H1 (cell line): Measurements from ENCODE around the gene MECR. TPM values are rescaled to one million over a fixed set of nuclear protein-coding genes. Genes with fewer than 3 reads are reported as not detected.

Source experiments
- CTCF ChIA-PET: fragments of 300-600 bp; sonication (Branson Sonifier 250); formaldehyde crosslinking; loops from one replicate; lab custom pipeline; 2021; ENCODE audit not compliant: partially characterized antibody; lab: Charles Lee
- POLR2A ChIA-PET: fragments of 300-600 bp; sonication (Branson Sonifier 250); formaldehyde crosslinking; loops from one replicate; lab custom pipeline; 2021; ENCODE audit warnings: inconsistent platforms; ENCODE audit not compliant: partially characterized antibody; lab: Charles Lee
- DNase-seq, 2 experiments: peaks; one replicate each; pipeline versions ENCODE4 v3.0.0 to v3.0.0-alpha.2; 2010 to 2022; ENCODE audit warnings: low spot score in 2 of 2, low read depth in 1 of 2, mixed read lengths in 1 of 2
- FAIRE-seq: peaks from 2 replicates; lab custom pipeline; 2011; peaks lifted over from hg19 to GRCh38; lab: Jason Lieb, UNC
- H2AFZ ChIP-seq: 2 replicates; pipeline ENCODE4 v1.8.1; 2012; ENCODE audit warnings: low read length, inconsistent platforms
- H2AK5ac ChIP-seq: 2 replicates; pipeline ENCODE4 v1.6.1; 2013; ENCODE audit warnings: low read depth, low read length
- H2BK120ac ChIP-seq: replicated peaks from 2 replicates; pipeline ENCODE3; 2013; ENCODE audit warnings: low read depth, low read length, inconsistent platforms
- H2BK12ac ChIP-seq: 2 replicates; pipeline ENCODE4 v1.6.1; 2013; ENCODE audit warnings: low read depth, low read length
- H2BK15ac ChIP-seq: 2 replicates; pipeline ENCODE4 v1.6.1; 2013; ENCODE audit warnings: low read length
- H2BK20ac ChIP-seq: 2 replicates; pipeline ENCODE4 v1.6.1; 2013; ENCODE audit warnings: low read length
- H2BK5ac ChIP-seq: 2 replicates; pipeline ENCODE4 v1.6.1; 2013; ENCODE audit warnings: low read depth, low read length
- H3K14ac ChIP-seq: 2 replicates; pipeline ENCODE4 v1.6.1; 2013; ENCODE audit warnings: inconsistent platforms; ENCODE audit not compliant: insufficient read length
- H3K18ac ChIP-seq: 2 replicates; pipeline ENCODE4 v1.6.1; 2013; ENCODE audit warnings: low read length; ENCODE audit errors: extremely low read depth
- H3K23ac ChIP-seq: 2 replicates; pipeline ENCODE4 v1.6.1; 2013; ENCODE audit warnings: inconsistent platforms; ENCODE audit not compliant: insufficient read length
- H3K23me2 ChIP-seq: 2 replicates; pipeline ENCODE4 v1.6.1; 2013; ENCODE audit warnings: low read depth, low read length
- H3K27ac ChIP-seq: 2 replicates; pipeline ENCODE4 v1.6.1; 2011; ENCODE audit warnings: low read depth, low read length, inconsistent platforms
- H3K27me3 ChIP-seq, 4 experiments: replicated peaks in 1 of 4; 1 replicate in 1 of 4; 2 replicates in 3 of 4; pipeline versions ENCODE4 v1.6.1 to v1.8.1; 2011 to 2013; ENCODE audit warnings: low read length in 3 of 4, mild to moderate bottlenecking in 3 of 4, inconsistent platforms in 2 of 4, mixed read lengths in 2 of 4, moderate library complexity in 1 of 4; ENCODE audit not compliant: control insufficient read depth in 3 of 4, insufficient read depth in 3 of 4; ENCODE audit errors: extremely low read depth in 1 of 4
- H3K36me3 ChIP-seq, 4 experiments: 2 replicates each; pipeline versions ENCODE4 v1.6.1 to v1.8.1; 2011 to 2013; ENCODE audit warnings: mild to moderate bottlenecking in 4 of 4, low read length in 3 of 4, moderate library complexity in 2 of 4, control low read depth in 1 of 4, inconsistent platforms in 1 of 4; ENCODE audit not compliant: insufficient read depth in 4 of 4, control insufficient read depth in 2 of 4
- H3K4ac ChIP-seq: replicated peaks from 2 replicates; pipeline ENCODE3; 2013; ENCODE audit warnings: low read length, low read depth, mixed read lengths, inconsistent platforms; ENCODE audit not compliant: insufficient read length
- H3K4me1 ChIP-seq, 4 experiments: replicated peaks in 1 of 4; 1 replicate in 1 of 4; 2 replicates in 3 of 4; pipeline versions ENCODE4 v1.6.1 to v1.8.1; 2011 to 2013; ENCODE audit warnings: low read length in 3 of 4, inconsistent platforms in 2 of 4, mixed read lengths in 1 of 4; ENCODE audit not compliant: insufficient read depth in 4 of 4, control insufficient read depth in 3 of 4
- H3K4me2 ChIP-seq, 2 experiments: 2 replicates each; pipeline versions ENCODE4 v1.6.1 to v1.8.1; 2011 to 2013; ENCODE audit warnings: low read depth in 2 of 2, low read length in 2 of 2, control low read depth in 1 of 2, inconsistent platforms in 1 of 2, mild to moderate bottlenecking in 1 of 2; ENCODE audit not compliant: insufficient read depth in 1 of 2
- H3K4me3 ChIP-seq, 4 experiments: fragments of 200-600, 300-600 bp in 1 of 4; sonication (generic), shearing (Covaris generic), sonication (Bioruptor Twin) in 1 of 4; 2 replicates each; pipeline versions ENCODE4 v1.5.1 to v1.8.1; 2011 to 2016; ENCODE audit warnings: low read length in 4 of 4, low read depth in 3 of 4, control low read depth in 2 of 4, inconsistent platforms in 2 of 4, mild to moderate bottlenecking in 2 of 4, mixed read lengths in 1 of 4, moderate library complexity in 1 of 4; ENCODE audit not compliant: insufficient read depth in 2 of 4; ENCODE audit errors: extremely low read depth in 1 of 4
- H3K56ac ChIP-seq: replicated peaks from 2 replicates; pipeline ENCODE3; 2013; ENCODE audit warnings: low read depth, mild to moderate bottlenecking, mixed read lengths, low read length, inconsistent platforms; ENCODE audit not compliant: insufficient read length
- H3K79me1 ChIP-seq: 2 replicates; pipeline ENCODE4 v1.6.1; 2013; ENCODE audit warnings: low read depth, low read length, control low read depth
- H3K79me2 ChIP-seq, 2 experiments: 2 replicates each; pipeline versions ENCODE4 v1.6.1 to v1.8.1; 2012 to 2013; ENCODE audit warnings: low read length in 2 of 2, mild to moderate bottlenecking in 2 of 2, inconsistent platforms in 1 of 2; ENCODE audit not compliant: insufficient read depth in 2 of 2, control insufficient read depth in 1 of 2
- H3K9ac ChIP-seq, 4 experiments: replicated peaks in 1 of 4; 1 replicate in 1 of 4; 2 replicates in 3 of 4; pipeline versions ENCODE4 v1.6.1 to v1.8.1; 2011 to 2013; ENCODE audit warnings: low read depth in 3 of 4, low read length in 3 of 4, control low read depth in 2 of 4, mild to moderate bottlenecking in 2 of 4, moderate library complexity in 2 of 4, inconsistent platforms in 1 of 4; ENCODE audit errors: extremely low read depth in 1 of 4
- H3K9me3 ChIP-seq, 2 experiments: 2 replicates each; pipeline versions ENCODE4 v1.6.1 to v1.8.1; 2012 to 2013; ENCODE audit warnings: mild to moderate bottlenecking in 2 of 2, moderate library complexity in 2 of 2, control low read depth in 1 of 2, inconsistent platforms in 1 of 2, low read depth in 1 of 2, low read length in 1 of 2, mixed read lengths in 1 of 2; ENCODE audit not compliant: insufficient read depth in 2 of 2
- H4K20me1 ChIP-seq, 2 experiments: replicated peaks in 1 of 2; 2 replicates each; pipeline versions ENCODE3 to v1.8.1; 2011 to 2013; ENCODE audit warnings: inconsistent platforms in 2 of 2, low read length in 2 of 2, mild to moderate bottlenecking in 1 of 2; ENCODE audit not compliant: insufficient read depth in 2 of 2, control insufficient read depth in 1 of 2
- H4K5ac ChIP-seq: 2 replicates; pipeline ENCODE4 v1.6.1; 2013; ENCODE audit warnings: low read length, low read depth, mixed read lengths, inconsistent platforms; ENCODE audit not compliant: insufficient read length
- H4K8ac ChIP-seq: 2 replicates; pipeline ENCODE4 v1.8.0; 2013; ENCODE audit warnings: mild to moderate bottlenecking, moderate library complexity, low read length, inconsistent platforms; ENCODE audit not compliant: insufficient read depth; ENCODE audit errors: extremely low read depth
- H4K91ac ChIP-seq: replicated peaks from 2 replicates; pipeline ENCODE3; 2013; ENCODE audit warnings: low read length, mixed read lengths, inconsistent platforms; ENCODE audit not compliant: insufficient read length
- BCL11A ChIP-seq, 2 experiments: IDR thresholded peaks; one replicate each; pipeline ENCODE4 v1.6.1; 2011; ENCODE audit warnings: low read depth in 2 of 2, low read length in 2 of 2, mild to moderate bottlenecking in 2 of 2
- HDAC6 ChIP-seq: IDR thresholded peaks from one replicate; pipeline ENCODE4 v1.7.1; 2012; ENCODE audit warnings: low read depth, mild to moderate bottlenecking, inconsistent platforms, low read length, moderate library complexity
- RFX5 ChIP-seq: IDR thresholded peaks from 2 replicates; pipeline ENCODE4 v1.6.1; 2011; ENCODE audit warnings: low read depth, low read length, improper control_type of control experiment, borderline replicate concordance
- SAP30 ChIP-seq: fragments of 300-600 bp; sonication (generic); IDR thresholded peaks from 2 replicates; pipeline ENCODE4 v1.7.1; 2012; ENCODE audit warnings: low read length, moderate library complexity, mild to moderate bottlenecking, inconsistent platforms; ENCODE audit not compliant: insufficient read depth, insufficient replicate concordance
- SP2 ChIP-seq: IDR thresholded peaks from 2 replicates; pipeline ENCODE4 v1.6.1; 2012; ENCODE audit warnings: mild to moderate bottlenecking, low read length, inconsistent platforms
- WGBS, 2 experiments: shearing (Covaris generic) in 1 of 2; methylation state at CpG; one replicate each; pipeline versions ENCODE4 v1.1.6 to v1.1.7; 2013 to 2015; ENCODE audit warnings: low lambda C conversion rate in 2 of 2, mixed read lengths in 2 of 2, inconsistent platforms in 1 of 2, low coverage in 1 of 2, missing lambda C conversion rate in 1 of 2; ENCODE audit not compliant: insufficient replicate concordance in 2 of 2, insufficient coverage in 1 of 2, insufficient read length in 1 of 2; ENCODE audit errors: extremely low coverage in 1 of 2, missing lambda C conversion rate in 1 of 2; 5-methylcytosine and 5-hydroxymethylcytosine counted together
- long read RNA-seq, 2 experiments: library from RNA in 1 of 2; library from capped mRNA in 1 of 2; stranded (forward); transcript quantifications; one replicate each; pipeline ENCODE4 v2.0.0, GENCODE V29; 2021; ENCODE audit warnings: inconsistent platforms in 1 of 2
- polyA minus RNA-seq, 3 experiments: library from RNA; depleted of rRNA, polyadenylated mRNA; stranded (reverse); fragments of >200 nt; gene quantifications; 1 replicate in 2 of 3; 2 replicates in 1 of 3; pipeline ENCODE4 v1.2.3, GENCODE V29; 2011
- polyA plus RNA-seq, 7 experiments: library from polyadenylated mRNA; depleted of rRNA in 3 of 7; stranded (reverse) in 5 of 7; unstranded in 2 of 7; fragments of >200 nt in 5 of 7; fragments of 200-250 nt in 2 of 7; gene quantifications; 1 replicate in 5 of 7; 2 replicates in 1 of 7; 4 replicates in 1 of 7; pipeline versions ENCODE4 v1.2.1 to v1.2.3, GENCODE V29; 2011 to 2013; ENCODE audit warnings: missing spikeins in 2 of 7, mixed read lengths in 2 of 7
- total RNA-seq: library from RNA; stranded (reverse); fragmentation: NEBNext Ultra II Directional; extraction: Animal tissue kit (Norgen Biotek cat#: 25700); gene quantifications from 2 replicates; pipeline ENCODE4 v1.2.1, GENCODE V29; 2021
- TF ChIP-seq, protein P1 (sequence below): IDR thresholded peaks from 2 replicates; pipeline ENCODE4 v1.6.1; 2012; ENCODE audit warnings: inconsistent platforms

Gene MECR
- total RNA-seq (24.4 and 26.5 TPM in 2 replicates), polyA plus RNA-seq (2011; rRNA removed) (24.2 and 28.2 TPM in 2 replicates), polyA minus RNA-seq (2011; rRNA and poly(A)+ RNA removed) (23.2 and 34.1 TPM in 2 replicates)
- polyA plus RNA-seq (2011; cell fraction: cytosol; rRNA removed), result 31.6 TPM
- 39.5 TPM for polyA plus RNA-seq (2011; cell fraction: nucleus; rRNA removed)
- polyA plus RNA-seq (2012, experiment 1 of 2), result 18.0 to 37.4 TPM (median 33.6 TPM) in 4 replicates
- 33.1 TPM for polyA plus RNA-seq (2012, experiment 2 of 2)
- polyA plus RNA-seq (2013, experiment 1 of 2), result 25.0 TPM
- 25.4 TPM for polyA plus RNA-seq (2013, experiment 2 of 2)
- 14.5 TPM for polyA minus RNA-seq (2011; cell fraction: cytosol; rRNA and poly(A)+ RNA removed)
- polyA minus RNA-seq (2011; cell fraction: nucleus; rRNA and poly(A)+ RNA removed), result 27.7 TPM
- long read RNA-seq, experiment 1, transcript MECR-201 (10 exons, 1,353 nt), result major isoform, 10 of 23 reads
- long read RNA-seq, experiment 1, partial matches to known transcripts, result 8 of 23 reads
- long read RNA-seq, experiment 1, other reads (novel, unspliced or antisense), result 5 of 23 reads
- long read RNA-seq, experiment 2, transcript MECR-202 (10 exons, 2,416 nt), result minor isoform, 9 of 64 reads
- long read RNA-seq, experiment 2, transcript MECR-201 (10 exons, 1,353 nt), result major isoform, 33 of 64 reads
- long read RNA-seq, experiment 2, partial matches to known transcripts, result 7 of 64 reads
- long read RNA-seq, experiment 2, other reads (novel, unspliced or antisense), result 15 of 64 reads

- H3K27ac ChIP-seq, result peak within 1 kb of the TSS; percentile 68; the same call in 1 of the 2 replicates
- CTCF ChIA-PET, result interaction anchor here (0.9 to 1.5 kb wide), 5 partner anchors 9 to 105 kb away, joined by 4 to 6 read pairs (median 4); no protein-coding TSS in a partner anchor
- no peak for TF ChIP-seq HDAC6
- TF ChIP-seq RFX5, result no peak
- no peak for TF ChIP-seq BCL11A (IDR thresholded peaks at IDR 0.05; ENCODE audit: low read depth in 2 of 2, low read length in 2 of 2)
- TF ChIP-seq, protein P1, sequence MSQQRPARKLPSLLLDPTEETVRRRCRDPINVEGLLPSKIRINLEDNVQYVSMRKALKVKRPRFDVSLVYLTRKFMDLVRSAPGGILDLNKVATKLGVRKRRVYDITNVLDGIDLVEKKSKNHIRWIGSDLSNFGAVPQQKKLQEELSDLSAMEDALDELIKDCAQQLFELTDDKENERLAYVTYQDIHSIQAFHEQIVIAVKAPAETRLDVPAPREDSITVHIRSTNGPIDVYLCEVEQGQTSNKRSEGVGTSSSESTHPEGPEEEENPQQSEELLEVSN, result peak; percentile 82
- no peak for TF ChIP-seq SP2
- peak; percentile 40 for TF ChIP-seq SAP30
Observed at GRCh38 chr1:29230553-29231378, at the start of gene MECR. Gene MECR (minus strand): TSS chr1:29230934. CDS start chr1:29230906, 28 bp downstream.

More at GRCh38 chr1:29230553-29231378, at the start of gene MECR:
- Histone ChIP-seq H2BK15ac (peak within 1 kb of the TSS; percentile 83; the same call in 1 of the 2 replicates), H3K4me3 (peak within 1 kb of the TSS; percentile 78 to 90 (median 84)), H2BK20ac (0 out of 2 replicates have a peak within 1 kb of the TSS, but pooled peaks have one; percentile 2), H3K9ac (peak within 1 kb of the TSS; percentile 54 to 75 (median 58)), H3K79me2 (peaks cover 5 to 10% of the 10 kb centered on the region in 2 experiments; a peak in 3 of 4 replicates), H2BK120ac (peak within 1 kb of the TSS; percentile 12), H4K91ac (no peak within 1 kb of the TSS), H3K36me3 (no peaks in the 10 kb centered on the region), H3K79me1 (no peaks in the 10 kb centered on the region), H3K4ac (no peak within 1 kb of the TSS), H4K20me1 (no peaks in the 10 kb centered on the region), H4K8ac (peak within 1 kb of the TSS; percentile 90), H2BK12ac (peak within 1 kb of the TSS; percentile 75; the same call in 1 of the 2 replicates), H2BK5ac (peak within 1 kb of the TSS; percentile 73; the same call in 1 of the 2 replicates), H3K14ac (no peak within 1 kb of the TSS), H3K56ac (no peak within 1 kb of the TSS), H3K23me2 (peaks cover 7% of the 10 kb centered on the region; the same call in 1 of the 2 replicates), H3K27me3 (peaks cover 0 to 1% (median 0%) of the 10 kb centered on the region in 4 experiments; a peak in 3 of 7 replicates), H3K4me2 (peak within 1 kb of the TSS; percentile 56 to 73), H3K4me1 (peaks cover 0 to 8% (median 3%) of the 10 kb centered on the region in 4 experiments; a peak in 3 of 7 replicates), H2AK5ac (peak within 1 kb of the TSS; percentile 96; the same call in 1 of the 2 replicates), H2AFZ (peak within 1 kb of the TSS; percentile 47; the same call in 1 of the 2 replicates), H3K23ac (no peak within 1 kb of the TSS), H3K9me3 (no peaks in the 10 kb centered on the region), H3K18ac (peak within 1 kb of the TSS; percentile 14; the same call in 1 of the 2 replicates), H4K5ac (no peak within 1 kb of the TSS)
- FAIRE-seq, result no peak
- POLR2A ChIA-PET, result interaction anchor here (0.5 to 1.9 kb wide), 12 partner anchors 9 to 177 kb away, joined by 3 to 11 read pairs (median 3); partner anchors contain the start of gene SRSF4
- DNase-seq, result peak; percentile 89 to 100
- WGBS, 2 experiments, result 5% methylated on average over 52 of the region's 52 CpGs; no CpG with 5 or more reads in 1 of the 2 experiments
